Suprapubic skin (tissue), 4 donors: ENCODE data around the gene APOL1. TPM values are rescaled to one million over a fixed set of nuclear protein-coding genes. Genes with fewer than 3 reads are reported as not detected.

ENCODE experiments used
- DNase-seq, 2 donors: peaks; one replicate each; pipeline ENCODE4 v3.0.0-alpha.2; 2019; ENCODE audit warnings: low spot score in 2 of 2
- H3K27ac ChIP-seq: fragments of 200-600 bp; sonication (generic); one replicate; pipeline ENCODE4 v1.5.1; 2019
- H3K27me3 ChIP-seq: fragments of 200-600 bp; sonication (generic); one replicate; pipeline ENCODE4 v1.5.1; 2019
- H3K36me3 ChIP-seq: fragments of 200-600 bp; sonication (generic); one replicate; pipeline ENCODE4 v1.5.1; 2019
- H3K4me1 ChIP-seq: fragments of 200-600 bp; sonication (generic); one replicate; pipeline ENCODE4 v1.5.1; 2019
- H3K4me3 ChIP-seq: fragments of 200-600 bp; sonication (generic); one replicate; pipeline ENCODE4 v1.5.1; 2019; ENCODE audit warnings: mild to moderate bottlenecking
- H3K9me3 ChIP-seq: fragments of 200-600 bp; sonication (generic); one replicate; pipeline ENCODE4 v1.5.1; 2019
- CTCF ChIP-seq, 2 donors: fragments of 200-600 bp in 1 of 2; fragments of 450-650 bp in 1 of 2; sonication (generic) in 1 of 2; IDR thresholded peaks; one replicate each; pipeline ENCODE4 v1.5.1; 2016 to 2019; ENCODE audit warnings: antibody characterized with exemption in 2 of 2, mild to moderate bottlenecking in 1 of 2, moderate library complexity in 1 of 2
- EP300 ChIP-seq: sonication (generic); formaldehyde crosslinking; IDR thresholded peaks from one replicate; pipeline ENCODE4 v1.6.1; 2017; ENCODE audit warnings: antibody characterized with exemption
- POLR2A ChIP-seq, 2 donors: fragments of 450-650 bp; IDR thresholded peaks; one replicate each; pipeline ENCODE4 v1.6.1; 2017; ENCODE audit warnings: antibody characterized with exemption in 2 of 2, mild to moderate bottlenecking in 2 of 2, moderate library complexity in 2 of 2
- POLR2AphosphoS5 ChIP-seq, 3 donors: sonication (generic); formaldehyde crosslinking; IDR thresholded peaks; one replicate each; pipeline ENCODE4 v1.6.1; 2017; ENCODE audit warnings: antibody characterized with exemption in 3 of 3
- WGBS: methylation state at CpG from one replicate; pipeline ENCODE4 v1.1.5; 2018; 5-methylcytosine and 5-hydroxymethylcytosine counted together
- total RNA-seq, 4 donors: library from RNA; depleted of rRNA; stranded (reverse); fragments of >200 nt; gene quantifications; one replicate each; pipeline ENCODE4 v1.1.0, GENCODE V29; 2016

Gene APOL1
- total RNA-seq, 4 donors from 2014 or later = 1.2 to 7.3 (median 3.0) TPM

GRCh38 chr22:36316419-36316818, 63.5 kb downstream of the APOL1 start:
- H3K4me3 ChIP-seq = no peak overlapping the region
- WGBS = 93% methylated on average over 14 of the region's 14 CpGs
- H3K9me3 ChIP-seq = no peaks in the 10 kb centered on the region
- DNase-seq = no peak
- no peaks in the 10 kb centered on the region for H3K4me1 ChIP-seq
- H3K27ac ChIP-seq = no peak overlapping the region
- peaks cover 99% of the 10 kb centered on the region for H3K36me3 ChIP-seq
- no peak for TF ChIP-seq POLR2A (IDR thresholded peaks at IDR 0.05)
- TF ChIP-seq EP300 = no peak
- no peak for TF ChIP-seq POLR2AphosphoS5 (IDR thresholded peaks at IDR 0.05)
- TF ChIP-seq CTCF (IDR thresholded peaks at IDR 0.05) = no peak
- H3K27me3 ChIP-seq = no peaks in the 10 kb centered on the region

Other genes starting within 250 kb of the APOL1 start
- gene RBFOX2, start 224.3 kb upstream of the APOL1 start, total RNA-seq = 10 to 100 TPM; 46.6 to 82.7 (median 62.1) TPM
- gene APOL3, start 92.4 kb upstream of the APOL1 start, total RNA-seq = 10 to 100 TPM; 29.7 to 46.7 (median 34.0) TPM
- 1 to 10 TPM; 3.3 to 7.9 (median 6.4) TPM for gene APOL4, start 51.3 kb upstream of the APOL1 start, total RNA-seq
- 10 to 100 TPM; 15.3 to 21.8 (median 17.1) TPM for gene APOL2, start 13.6 kb upstream of the APOL1 start, total RNA-seq
- gene MYH9, start 134.8 kb downstream of the APOL1 start, total RNA-seq = 100 to 1,000 TPM; 284 to 323 (median 294) TPM
- 10 to 100 TPM; 50.7 to 73.5 (median 61.3) TPM for gene TXN2, start 228.5 kb downstream of the APOL1 start, total RNA-seq